A673 (cell line): Measurements from ENCODE around the gene PEX14. TPM values are rescaled to one million over a fixed set of nuclear protein-coding genes. Genes with fewer than 3 reads are reported as not detected.

ENCODE experiments used
- BruUV-seq: library from RNA; stranded (reverse); fragments of 400-500 nt; replicated peaks from 2 replicates; lab custom pipeline; 2021; lab: Mats Ljungman, UMichigan
- CTCF ChIA-PET: fragments of 300-600 bp; sonication (Branson Sonifier 250); formaldehyde crosslinking; loops from one replicate; lab custom pipeline; 2022; ENCODE audit warnings: antibody characterized with exemption; lab: Charles Lee
- POLR2A ChIA-PET: fragments of 300-600 bp; sonication (Branson Sonifier 250); formaldehyde crosslinking; loops from one replicate; lab custom pipeline; 2022; ENCODE audit warnings: antibody characterized with exemption; ENCODE audit not compliant: low non-redundant PET; lab: Charles Lee
- DNase-seq: peaks from one replicate; pipeline ENCODE4 v3.0.0-alpha.2; 2015; ENCODE audit warnings: low spot score
- H3K27ac ChIP-seq: fragments of 200-600 bp; sonication (generic); 2 replicates; pipeline ENCODE4 v1.5.1; 2016; ENCODE audit warnings: mixed run types, low read depth, mild to moderate bottlenecking, mixed read lengths, antibody characterized with exemption, low read length; ENCODE audit not compliant: poor library complexity, severe bottlenecking
- H3K27me3 ChIP-seq: fragments of 200-600 bp; sonication (generic); replicated peaks from 2 replicates; pipeline ENCODE4 v1.6.1; 2017; ENCODE audit warnings: mixed run types, low read depth, mild to moderate bottlenecking, mixed read lengths, antibody characterized with exemption, low read length; ENCODE audit not compliant: insufficient read depth, poor library complexity
- H3K36me3 ChIP-seq: fragments of 200-600 bp; sonication (generic); 2 replicates; pipeline ENCODE4 v1.6.1; 2016; ENCODE audit warnings: mixed run types, mild to moderate bottlenecking, mixed read lengths, antibody characterized with exemption, low read length; ENCODE audit not compliant: insufficient read depth, poor library complexity, severe bottlenecking
- H3K4me1 ChIP-seq: fragments of 200-600 bp; sonication (generic); 2 replicates; pipeline ENCODE4 v1.6.1; 2017; ENCODE audit warnings: mixed run types, mild to moderate bottlenecking, mixed read lengths, antibody characterized with exemption, low read length; ENCODE audit not compliant: insufficient read depth, poor library complexity, severe bottlenecking
- H3K4me3 ChIP-seq: fragments of 200-600 bp; sonication (generic); 2 replicates; pipeline ENCODE4 v1.5.1; 2016; ENCODE audit warnings: low read depth, mixed run types, mild to moderate bottlenecking, mixed read lengths, low read length; ENCODE audit not compliant: poor library complexity, severe bottlenecking
- H3K9me3 ChIP-seq: fragments of 200-600 bp; sonication (generic); 2 replicates; pipeline ENCODE4 v1.6.1; 2016; ENCODE audit warnings: mixed run types, low read depth, mild to moderate bottlenecking, mixed read lengths, antibody characterized with exemption, low read length; ENCODE audit not compliant: poor library complexity, severe bottlenecking
- EZH2 ChIP-seq: fragments of 200-600 bp; sonication (generic); IDR thresholded peaks from 2 replicates; pipeline ENCODE4 v1.6.1; 2017; ENCODE audit warnings: borderline replicate concordance, low read depth, mild to moderate bottlenecking, mixed read lengths, antibody characterized with exemption, low read length; ENCODE audit not compliant: poor library complexity, severe bottlenecking
- intact Hi-C: fragments of 100-400 bp; cut with micrococcal nuclease; formaldehyde crosslinking; loops from one replicate; pipeline ENCODE4 v1.10.0; 2022; ENCODE audit not compliant: unreplicated experiment
- total RNA-seq: library from RNA; stranded (reverse); gene quantifications from 2 replicates; pipeline ENCODE4 v1.2.3, GENCODE V29; 2021
- TF ChIP-seq, protein P1 (sequence below): fragments of 300-800, 200-600 bp; sonication (generic); conservative IDR thresholded peaks from 2 replicates; pipeline ENCODE4 v1.5.1; 2017; ENCODE audit warnings: low read depth, mild to moderate bottlenecking, antibody characterized with exemption, low read length, moderate library complexity, mixed read lengths

Gene PEX14
- total RNA-seq, 1 experiment from 2014 or later: 26.8 TPM

GRCh38 chr1:10484521-10484920, 9.8 kb downstream of the PEX14 start:
- CTCF ChIA-PET: no interaction called here
- no peaks in the 10 kb centered on the region for H3K27me3 ChIP-seq
- POLR2A ChIA-PET: no interaction called here
- BruUV-seq: no TSS peak
- no peaks in the 10 kb centered on the region for H3K9me3 ChIP-seq
- H3K36me3 ChIP-seq: no peaks in the 10 kb centered on the region
- TF ChIP-seq, protein P1, sequence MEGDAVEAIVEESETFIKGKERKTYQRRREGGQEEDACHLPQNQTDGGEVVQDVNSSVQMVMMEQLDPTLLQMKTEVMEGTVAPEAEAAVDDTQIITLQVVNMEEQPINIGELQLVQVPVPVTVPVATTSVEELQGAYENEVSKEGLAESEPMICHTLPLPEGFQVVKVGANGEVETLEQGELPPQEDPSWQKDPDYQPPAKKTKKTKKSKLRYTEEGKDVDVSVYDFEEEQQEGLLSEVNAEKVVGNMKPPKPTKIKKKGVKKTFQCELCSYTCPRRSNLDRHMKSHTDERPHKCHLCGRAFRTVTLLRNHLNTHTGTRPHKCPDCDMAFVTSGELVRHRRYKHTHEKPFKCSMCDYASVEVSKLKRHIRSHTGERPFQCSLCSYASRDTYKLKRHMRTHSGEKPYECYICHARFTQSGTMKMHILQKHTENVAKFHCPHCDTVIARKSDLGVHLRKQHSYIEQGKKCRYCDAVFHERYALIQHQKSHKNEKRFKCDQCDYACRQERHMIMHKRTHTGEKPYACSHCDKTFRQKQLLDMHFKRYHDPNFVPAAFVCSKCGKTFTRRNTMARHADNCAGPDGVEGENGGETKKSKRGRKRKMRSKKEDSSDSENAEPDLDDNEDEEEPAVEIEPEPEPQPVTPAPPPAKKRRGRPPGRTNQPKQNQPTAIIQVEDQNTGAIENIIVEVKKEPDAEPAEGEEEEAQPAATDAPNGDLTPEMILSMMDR: no peak
- TF ChIP-seq EZH2: no peak
- DNase-seq: no peak
- H3K4me3 ChIP-seq: no peak overlapping the region
- H3K4me1 ChIP-seq: no peaks in the 10 kb centered on the region
- no peak overlapping the region for H3K27ac ChIP-seq
- intact Hi-C loops: no loop called here

- no TSS peak for BruUV-seq
- no peak overlapping the region for H3K27ac ChIP-seq
- H3K36me3 ChIP-seq: no peaks in the 10 kb centered on the region
- no peaks in the 10 kb centered on the region for H3K27me3 ChIP-seq
- no peak overlapping the region for H3K4me3 ChIP-seq
- H3K9me3 ChIP-seq: no peaks in the 10 kb centered on the region
- POLR2A ChIA-PET: no interaction called here
- no peak for DNase-seq
- peaks cover 1% of the 10 kb centered on the region for H3K4me1 ChIP-seq
- no peak for TF ChIP-seq EZH2
- TF ChIP-seq, protein P1: no peak
- intact Hi-C loops: no loop called here
- CTCF ChIA-PET: no interaction called here
Observed at GRCh38 chr1:10489291-10490055, 14.7 kb downstream of the PEX14 start.

DNA sequence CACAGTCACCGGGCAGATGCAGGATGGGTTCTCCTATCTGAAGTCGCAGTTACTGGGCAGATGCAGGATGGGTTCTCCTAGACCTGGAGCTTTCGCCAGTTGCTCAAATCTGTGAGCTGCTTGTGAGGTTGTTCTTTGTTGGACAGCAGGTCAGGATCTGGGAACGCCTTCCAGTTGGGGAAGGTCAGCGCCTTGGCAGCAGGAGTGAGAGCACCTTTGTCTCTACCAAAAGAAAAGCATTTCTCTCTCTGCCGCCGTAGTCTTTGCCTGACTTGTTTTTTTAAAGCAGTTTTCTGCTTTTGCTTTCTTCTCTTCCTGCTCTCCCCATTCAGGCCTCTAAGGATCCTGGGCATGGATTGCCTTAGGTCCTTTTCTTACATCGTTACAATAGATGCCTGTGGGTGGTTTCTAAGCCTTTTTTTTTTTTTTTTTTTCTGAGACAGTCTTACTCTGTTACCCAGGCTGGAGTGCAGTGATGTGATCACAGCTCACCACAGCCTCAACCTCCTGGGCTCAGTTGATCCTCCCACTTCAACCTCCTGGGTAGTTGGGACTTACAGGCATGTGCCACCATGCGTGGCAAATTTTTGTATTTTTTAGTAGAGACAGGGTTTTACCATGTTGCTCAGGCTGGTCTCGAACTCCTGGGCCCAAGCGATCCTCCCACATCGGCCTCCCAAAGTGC, 15.7 kb downstream of the PEX14 start:
- no peak overlapping the region for H3K27ac ChIP-seq
- no peak for DNase-seq
- peaks cover 11% of the 10 kb centered on the region for H3K4me1 ChIP-seq
- no peak overlapping the region for H3K4me3 ChIP-seq
- CTCF ChIA-PET: interaction anchor here (0.6 kb wide), 2 partner anchors 13 to 60 kb away, joined by 3 to 4 read pairs; partner anchors contain the start of gene CENPS
- H3K36me3 ChIP-seq: no peaks in the 10 kb centered on the region
- no peak for TF ChIP-seq EZH2
- intact Hi-C loops: no loop called here
- H3K27me3 ChIP-seq: no peaks in the 10 kb centered on the region
- no peaks in the 10 kb centered on the region for H3K9me3 ChIP-seq
- POLR2A ChIA-PET: no interaction called here
- BruUV-seq: no TSS peak
